Measurements from ENCODE around the gene IDS.

Gene IDS

DNA sequence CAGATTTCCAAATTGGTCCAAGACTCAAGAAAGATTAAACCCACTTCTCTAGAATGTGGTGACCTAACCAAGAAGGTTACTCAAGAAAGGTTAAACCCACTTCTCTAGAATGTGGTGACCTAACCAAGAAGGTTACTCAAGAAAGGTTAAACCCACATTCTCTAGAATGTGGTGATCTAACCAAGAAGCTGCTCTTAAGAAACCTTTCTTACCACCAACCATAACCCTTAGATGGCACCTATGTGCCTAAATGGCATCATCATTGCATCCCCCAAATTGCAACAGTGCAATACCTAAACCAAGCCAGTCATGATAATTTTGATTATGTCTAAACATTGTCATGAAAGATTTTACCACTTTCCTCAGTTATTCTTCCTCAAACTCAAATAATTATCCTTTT, 49.2 kb downstream of the IDS start:
- DNase-seq: no peak

DNA sequence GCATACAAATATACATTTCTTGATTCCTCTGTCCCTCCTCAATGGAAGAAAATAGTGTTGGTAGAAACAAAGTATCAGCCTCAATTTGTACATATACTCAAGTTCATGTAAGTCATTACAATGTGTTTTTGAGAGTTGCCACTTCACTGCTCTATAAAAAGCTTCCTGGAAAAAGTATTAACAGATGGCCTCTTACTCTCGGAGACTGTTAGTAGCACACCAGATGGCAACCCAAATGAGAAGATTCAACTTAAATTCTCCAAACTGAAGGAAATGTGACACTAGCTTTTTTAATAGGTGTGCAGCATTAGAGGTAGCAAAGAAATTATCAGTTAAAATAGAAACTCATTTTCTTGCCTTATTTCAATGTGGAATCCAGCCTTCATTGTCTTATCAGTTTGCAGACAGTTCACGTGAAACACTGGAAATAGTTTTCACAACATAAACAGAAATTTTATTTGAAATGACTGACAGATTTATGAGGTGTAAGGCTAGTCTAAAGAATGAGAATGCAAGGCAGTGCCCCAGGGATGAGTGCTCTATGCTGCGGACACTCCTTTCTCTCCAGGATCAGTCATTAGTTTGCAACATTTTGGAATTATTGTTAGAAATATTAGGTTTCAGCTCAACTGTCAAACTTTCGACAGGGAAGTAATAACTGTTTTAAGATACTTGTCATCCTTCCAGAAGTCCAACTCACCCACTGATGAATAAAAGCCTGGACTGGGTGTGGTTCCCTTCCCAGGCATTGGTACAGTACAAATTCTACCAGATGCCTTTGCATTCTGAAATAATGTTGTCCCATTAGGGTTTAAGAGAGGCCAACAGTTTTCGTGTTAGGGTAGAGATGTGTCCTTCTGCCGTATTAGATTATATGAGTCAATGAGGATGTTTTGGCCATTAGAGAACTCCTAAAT, 50.9 kb downstream of the IDS start:
- DNase-seq: peak; percentile 91

DNA sequence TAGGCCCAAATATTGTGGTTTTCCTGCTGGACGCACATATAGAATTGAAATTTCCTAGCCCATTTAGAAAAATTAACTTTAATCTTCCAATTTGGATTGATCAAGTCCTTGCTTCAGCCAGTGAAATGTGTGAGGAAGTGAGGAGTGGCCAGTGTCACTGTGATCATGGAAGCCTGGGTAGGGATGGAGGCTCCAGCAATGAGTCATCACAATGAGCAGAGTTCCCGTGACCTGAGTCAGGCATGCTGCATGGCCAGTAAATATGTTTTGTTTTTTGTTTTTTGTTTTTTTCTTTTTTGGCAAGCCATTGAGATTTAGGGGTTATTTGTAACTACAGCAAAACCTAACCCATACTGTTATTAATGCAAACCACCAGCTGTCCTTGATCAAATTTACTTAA, 52.1 kb downstream of the IDS start:
- DNase-seq: no peak

DNA sequence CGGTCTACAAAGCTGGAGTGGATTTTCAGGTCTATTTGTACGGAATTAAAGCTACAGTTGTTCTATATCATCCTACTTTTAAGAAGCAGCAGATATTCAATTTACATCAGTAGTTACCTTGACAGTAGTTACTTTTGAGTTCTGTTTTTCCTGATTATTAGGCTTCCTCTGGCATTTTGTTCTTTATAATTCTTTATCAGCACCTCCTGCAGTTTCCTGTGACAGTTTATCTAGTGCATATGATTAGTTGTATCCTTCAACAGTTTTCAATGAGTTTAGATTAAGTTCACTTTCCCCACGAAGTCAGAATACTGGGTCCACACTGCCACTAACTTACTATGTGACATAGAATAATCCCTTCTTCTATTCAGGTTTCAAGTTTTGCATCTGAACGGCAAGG, 71.7 kb downstream of the IDS start:
- DNase-seq: no peak

DNA sequence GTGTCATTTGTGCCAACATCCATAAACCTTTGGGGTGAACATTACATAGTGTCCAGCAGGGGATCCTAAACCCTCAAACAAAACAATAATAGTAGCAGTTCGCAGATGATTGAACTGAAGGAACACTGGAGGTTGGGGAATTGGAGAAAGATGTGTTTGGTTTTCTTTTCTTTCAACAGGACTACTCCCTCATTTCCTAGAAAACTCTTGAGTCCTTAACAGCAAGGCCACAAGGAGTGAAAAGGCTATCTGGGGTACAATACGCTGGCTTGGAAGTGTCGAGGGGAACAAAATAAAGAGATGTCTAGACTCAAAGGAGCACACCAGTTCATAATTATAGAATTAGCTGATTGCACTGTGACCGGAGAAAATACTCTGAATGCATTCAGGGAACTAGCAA, 72.1 kb downstream of the IDS start:
- no peak for DNase-seq

All from NCI-H1694 treated with DMSO at 0.1 percent for 48 hours (cell line).